Measurements from ENCODE around the gene KLK2. TPM values are rescaled to one million over a fixed set of nuclear protein-coding genes. Genes with fewer than 3 reads are reported as not detected.

KLK2 gene
- total and polyA plus RNA-seq, 2 donors (not counting 1 experiment from before 2014, with no cell fraction given), result not detected

DNA sequence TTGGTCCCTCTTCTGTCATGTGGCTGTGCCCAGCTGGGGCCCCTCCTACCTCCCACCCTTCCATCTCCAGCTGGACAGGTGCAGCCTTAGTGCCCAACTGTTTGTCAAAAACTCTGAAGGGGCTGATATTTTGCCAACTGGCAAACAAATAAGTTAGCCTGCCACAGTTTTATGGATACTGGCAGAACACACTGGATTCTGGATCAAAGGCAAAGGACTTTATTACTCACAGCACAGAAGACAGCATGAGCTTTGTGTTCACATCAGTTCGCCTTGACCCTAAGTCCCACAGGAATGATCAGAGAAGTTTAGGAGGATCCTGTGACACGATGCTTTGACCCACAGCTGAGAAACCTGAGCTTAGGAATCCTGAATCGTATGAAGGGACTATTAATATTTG lies 16.4 kb downstream of the KLK2 start:
- Histone ChIP-seq H2AFZ (ENCODE audit: low read length) (no peak overlapping the region), H4K20me1 (ENCODE audit: control insufficient read depth, extremely low read depth, insufficient read depth, low read length) (no peaks in the 10 kb centered on the region), H3K9me3 (ENCODE audit: control insufficient read depth, insufficient read depth, low read depth, low read length) (no peaks in the 10 kb centered on the region), H3K4me1 (ENCODE audit: control insufficient read depth, extremely low read depth, insufficient read depth, low read length) (no peaks in the 10 kb centered on the region), H3K9ac (ENCODE audit: insufficient read depth, low read length) (no peak overlapping the region), H3K36me3 (ENCODE audit: control insufficient read depth, insufficient read depth, low read length) (no peaks in the 10 kb centered on the region), H3K4me3 (replicated peaks in 1 of 4; ENCODE audit: control extremely low read depth in 1 of 4, insufficient read depth in 1 of 4, low read depth in 3 of 4, low read length in 4 of 4) (no peak overlapping the region), H3K79me2 (ENCODE audit: control insufficient read depth, insufficient read depth, low read length) (no peaks in the 10 kb centered on the region), H3K27ac (ENCODE audit: insufficient read depth, low read length) (no peak overlapping the region), H3K4me2 (ENCODE audit: extremely low read depth, insufficient read depth, low read length) (no peak overlapping the region), H3K27me3 (ENCODE audit: control insufficient read depth, insufficient read depth, low read length) (no peaks in the 10 kb centered on the region)
- TF ChIP-seq, protein P1, sequence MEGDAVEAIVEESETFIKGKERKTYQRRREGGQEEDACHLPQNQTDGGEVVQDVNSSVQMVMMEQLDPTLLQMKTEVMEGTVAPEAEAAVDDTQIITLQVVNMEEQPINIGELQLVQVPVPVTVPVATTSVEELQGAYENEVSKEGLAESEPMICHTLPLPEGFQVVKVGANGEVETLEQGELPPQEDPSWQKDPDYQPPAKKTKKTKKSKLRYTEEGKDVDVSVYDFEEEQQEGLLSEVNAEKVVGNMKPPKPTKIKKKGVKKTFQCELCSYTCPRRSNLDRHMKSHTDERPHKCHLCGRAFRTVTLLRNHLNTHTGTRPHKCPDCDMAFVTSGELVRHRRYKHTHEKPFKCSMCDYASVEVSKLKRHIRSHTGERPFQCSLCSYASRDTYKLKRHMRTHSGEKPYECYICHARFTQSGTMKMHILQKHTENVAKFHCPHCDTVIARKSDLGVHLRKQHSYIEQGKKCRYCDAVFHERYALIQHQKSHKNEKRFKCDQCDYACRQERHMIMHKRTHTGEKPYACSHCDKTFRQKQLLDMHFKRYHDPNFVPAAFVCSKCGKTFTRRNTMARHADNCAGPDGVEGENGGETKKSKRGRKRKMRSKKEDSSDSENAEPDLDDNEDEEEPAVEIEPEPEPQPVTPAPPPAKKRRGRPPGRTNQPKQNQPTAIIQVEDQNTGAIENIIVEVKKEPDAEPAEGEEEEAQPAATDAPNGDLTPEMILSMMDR (conservative IDR thresholded peaks at IDR 0.05 in 1 of 2, IDR thresholded peaks at IDR 0.05 in 1 of 2; ENCODE audit: low read depth in 1 of 2, low read length in 2 of 2), result no peak
- no peak for TF ChIP-seq EZH2 (IDR thresholded peaks at IDR 0.05; ENCODE audit: low read length, missing control alignments)
- no peak for DNase-seq (ENCODE audit: low read depth in 2 of 2)

DNA sequence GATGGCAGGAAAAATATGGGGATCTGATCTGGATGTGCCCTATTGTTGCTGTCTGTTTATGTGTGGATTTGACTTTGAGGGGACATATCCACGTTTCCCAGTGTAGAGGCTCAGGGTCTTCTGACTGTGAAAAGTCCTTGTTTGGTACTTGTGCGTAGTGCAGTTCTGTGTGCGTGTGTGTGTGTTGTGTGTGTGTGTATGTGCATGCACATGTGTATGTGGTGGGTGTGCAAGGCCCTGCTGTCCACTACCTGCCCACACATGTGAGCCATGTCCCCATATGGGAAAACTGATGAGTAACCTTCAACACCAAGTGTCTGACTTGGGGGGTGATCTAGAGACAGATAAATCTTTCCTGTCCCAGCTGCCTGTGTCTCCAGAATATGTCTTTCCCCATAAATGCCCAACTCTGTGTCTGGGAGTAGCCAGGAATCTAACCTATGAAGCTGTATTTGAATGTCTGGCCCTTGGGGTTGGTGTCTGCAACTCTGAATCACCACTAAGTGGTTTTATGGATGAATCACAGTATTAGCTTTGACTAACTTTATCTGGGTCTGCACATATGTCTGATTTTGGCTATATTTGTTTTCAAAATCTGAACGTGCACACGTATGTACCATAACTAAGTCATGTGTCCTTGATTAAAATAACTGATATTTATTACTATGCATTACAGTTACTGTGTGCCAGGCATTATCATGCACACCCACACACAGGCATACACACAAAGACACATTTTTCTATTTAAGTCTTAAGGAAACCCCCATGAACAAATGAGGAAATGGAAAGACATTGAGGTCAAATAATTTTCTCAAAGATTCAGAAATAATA lies 17.4 kb downstream of the KLK2 start:
- H3K27ac ChIP-seq (ENCODE audit: insufficient read depth, low read length), result no peak overlapping the region
- no peak overlapping the region for H3K4me3 ChIP-seq (replicated peaks in 1 of 4; ENCODE audit: control extremely low read depth in 1 of 4, insufficient read depth in 1 of 4, low read depth in 3 of 4, low read length in 4 of 4)
- TF ChIP-seq EZH2 (IDR thresholded peaks at IDR 0.05; ENCODE audit: low read length, missing control alignments), result no peak
- TF ChIP-seq, protein P1 (conservative IDR thresholded peaks at IDR 0.05 in 1 of 2, IDR thresholded peaks at IDR 0.05 in 1 of 2; ENCODE audit: low read depth in 1 of 2, low read length in 2 of 2), result no peak
- no peak overlapping the region for H3K4me2 ChIP-seq (ENCODE audit: extremely low read depth, insufficient read depth, low read length)
- H3K4me1 ChIP-seq (ENCODE audit: control insufficient read depth, extremely low read depth, insufficient read depth, low read length), result no peaks in the 10 kb centered on the region
- H3K79me2 ChIP-seq (ENCODE audit: control insufficient read depth, insufficient read depth, low read length), result no peaks in the 10 kb centered on the region
- no peaks in the 10 kb centered on the region for H4K20me1 ChIP-seq (ENCODE audit: control insufficient read depth, extremely low read depth, insufficient read depth, low read length)
- H3K9ac ChIP-seq (ENCODE audit: insufficient read depth, low read length), result no peak overlapping the region
- peak in 1 of 2 donors; percentile 18 for DNase-seq (ENCODE audit: low read depth in 2 of 2)
- no peaks in the 10 kb centered on the region for H3K36me3 ChIP-seq (ENCODE audit: control insufficient read depth, insufficient read depth, low read length)
- no peaks in the 10 kb centered on the region for H3K9me3 ChIP-seq (ENCODE audit: control insufficient read depth, insufficient read depth, low read depth, low read length)
- H3K27me3 ChIP-seq (ENCODE audit: control insufficient read depth, insufficient read depth, low read length), result no peaks in the 10 kb centered on the region
- no peak overlapping the region for H2AFZ ChIP-seq (ENCODE audit: low read length)

DNA sequence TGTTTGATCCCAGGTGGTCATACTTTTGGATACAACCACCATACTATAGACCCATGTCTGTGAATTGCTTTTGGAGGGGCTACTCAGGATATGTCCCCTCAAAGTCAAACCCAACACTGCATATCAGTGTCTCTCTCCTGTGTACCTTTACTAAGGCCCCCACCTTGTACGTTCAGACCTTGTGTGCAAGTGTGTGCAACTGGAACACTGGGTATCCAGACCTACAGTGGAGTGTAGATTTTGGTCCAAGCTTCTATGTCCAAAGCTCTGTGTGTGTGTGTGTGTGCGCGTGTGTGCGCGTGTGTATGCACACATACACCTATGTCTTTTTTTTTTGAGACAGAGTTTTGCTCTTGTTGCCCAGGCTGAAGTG lies 18.0 kb downstream of the KLK2 start:
- Histone ChIP-seq H3K27ac (ENCODE audit: insufficient read depth, low read length) (no peak overlapping the region), H3K36me3 (ENCODE audit: control insufficient read depth, insufficient read depth, low read length) (no peaks in the 10 kb centered on the region), H3K27me3 (ENCODE audit: control insufficient read depth, insufficient read depth, low read length) (no peaks in the 10 kb centered on the region), H3K4me1 (ENCODE audit: control insufficient read depth, extremely low read depth, insufficient read depth, low read length) (no peaks in the 10 kb centered on the region), H2AFZ (ENCODE audit: low read length) (no peak overlapping the region), H3K4me3 (replicated peaks in 1 of 4; ENCODE audit: control extremely low read depth in 1 of 4, insufficient read depth in 1 of 4, low read depth in 3 of 4, low read length in 4 of 4) (no peak overlapping the region), H3K9me3 (ENCODE audit: control insufficient read depth, insufficient read depth, low read depth, low read length) (no peaks in the 10 kb centered on the region), H4K20me1 (ENCODE audit: control insufficient read depth, extremely low read depth, insufficient read depth, low read length) (no peaks in the 10 kb centered on the region), H3K79me2 (ENCODE audit: control insufficient read depth, insufficient read depth, low read length) (no peaks in the 10 kb centered on the region), H3K4me2 (ENCODE audit: extremely low read depth, insufficient read depth, low read length) (no peak overlapping the region), H3K9ac (ENCODE audit: insufficient read depth, low read length) (no peak overlapping the region)
- DNase-seq (ENCODE audit: low read depth in 2 of 2), result no peak
- TF ChIP-seq, protein P1 (conservative IDR thresholded peaks at IDR 0.05 in 1 of 2, IDR thresholded peaks at IDR 0.05 in 1 of 2; ENCODE audit: low read depth in 1 of 2, low read length in 2 of 2), result no peak
- TF ChIP-seq EZH2 (IDR thresholded peaks at IDR 0.05; ENCODE audit: low read length, missing control alignments), result no peak
